Glomerular endothelial cell (primary cell): ENCODE results near the gene TOR1AIP1. TPM values are rescaled to one million over a fixed set of nuclear protein-coding genes. Genes with fewer than 3 reads are reported as not detected.
"Not testable (repeated sequence)": the region's sequence is repeated elsewhere in the genome, so short reads cannot be mapped to it uniquely, and the experiment has no call there.

Experiments
- DNase-seq: peaks from one replicate; pipeline ENCODE4 v3.0.0-alpha.2; 2011; ENCODE audit warnings: low read depth, low spot score; ENCODE audit errors: extremely low read depth
- total RNA-seq: library from RNA; depleted of rRNA; stranded (reverse); fragments of >200 nt; gene quantifications from 2 replicates; pipeline ENCODE4 v1.2.3, GENCODE V29; 2015

Gene TOR1AIP1
- total RNA-seq, result 29.7 and 35.7 TPM in 2 replicates

- peak; percentile 84 for DNase-seq
These were observed at the start of gene TOR1AIP1 for GRCh38 chr1:179882253-179883039. TSS of gene TOR1AIP1 (plus strand) at chr1:179882285. CDS start at chr1:179882503, 218 bp downstream.

GRCh38 chr1:179836686-179837445 is 45.2 kb upstream of the TOR1AIP1 start:
- not testable (repeated sequence) for DNase-seq

GRCh38 chr1:179840107-179840506 is 42.0 kb upstream of the TOR1AIP1 start:
- no peak for DNase-seq

GRCh38 chr1:179848233-179848632 is 33.9 kb upstream of the TOR1AIP1 start:
- no peak for DNase-seq

GRCh38 chr1:179853102-179853501 is 29.0 kb upstream of the TOR1AIP1 start:
- DNase-seq, result no peak

- DNase-seq, result not testable (repeated sequence)
These were observed 26.3 kb upstream of the TOR1AIP1 start for GRCh38 chr1:179855831-179856230.

- DNase-seq, result no peak
These were observed 25.8 kb upstream of the TOR1AIP1 start for GRCh38 chr1:179856296-179856695.

GRCh38 chr1:179857009-179857408 is 25.1 kb upstream of the TOR1AIP1 start:
- no peak for DNase-seq

- no peak for DNase-seq
These were observed 21.4 kb upstream of the TOR1AIP1 start for GRCh38 chr1:179860652-179861051.

- no peak for DNase-seq
These were observed 16.7 kb upstream of the TOR1AIP1 start for GRCh38 chr1:179865377-179865776.

GRCh38 chr1:179866616-179867015 is 15.5 kb upstream of the TOR1AIP1 start:
- DNase-seq, result no peak

GRCh38 chr1:179867493-179868330 is 14.4 kb upstream of the TOR1AIP1 start:
- DNase-seq, result no peak

GRCh38 chr1:179870870-179871269 is 11.2 kb upstream of the TOR1AIP1 start:
- no peak for DNase-seq

GRCh38 chr1:179871940-179872339 is 10.1 kb upstream of the TOR1AIP1 start:
- no peak for DNase-seq

GRCh38 chr1:179872558-179872957 is 9.5 kb upstream of the TOR1AIP1 start:
- DNase-seq, result no peak

GRCh38 chr1:179873438-179873851 is 8.6 kb upstream of the TOR1AIP1 start:
- no peak for DNase-seq

- no peak for DNase-seq
These were observed 6.3 kb upstream of the TOR1AIP1 start for GRCh38 chr1:179875596-179876299.

GRCh38 chr1:179876300-179876715 is 5.8 kb upstream of the TOR1AIP1 start:
- no peak for DNase-seq

- DNase-seq, result no peak
These were observed 4.4 kb upstream of the TOR1AIP1 start, which contains the start of gene TOR1AIP2 for GRCh38 chr1:179877586-179878265. TSS of gene TOR1AIP2 (minus strand) at chr1:179877803. CDS start at chr1:179852665, 25,138 bp downstream.

- no peak for DNase-seq
These were observed 2.3 kb upstream of the TOR1AIP1 start for GRCh38 chr1:179879797-179880196.
